NCI-H1694 treated with DMSO at 0.1 percent for 48 hours (cell line): ENCODE data around the gene MGAT4A.
"Not testable (repeated sequence)": the region's sequence is repeated elsewhere in the genome, so short reads cannot be mapped to it uniquely, and the experiment has no call there.

Source experiments
- DNase-seq: peaks from one replicate; lab custom pipeline; 2025; lab: John Stamatoyannopoulos, UW

Gene MGAT4A

GRCh38 chr2:98607104-98607503 lies 123.8 kb downstream of the MGAT4A start:
- no peak for DNase-seq

GRCh38 chr2:98606431-98606830 lies 124.5 kb downstream of the MGAT4A start:
- no peak for DNase-seq

GRCh38 chr2:98605076-98605475 lies 125.9 kb downstream of the MGAT4A start:
- no peak for DNase-seq

GRCh38 chr2:98604547-98604946 lies 126.4 kb downstream of the MGAT4A start:
- no peak for DNase-seq

- peak; percentile 55 for DNase-seq
These were observed 129.3 kb downstream of the MGAT4A start for GRCh38 chr2:98601532-98602132.

- DNase-seq: no peak
These were observed 132.0 kb downstream of the MGAT4A start for GRCh38 chr2:98598781-98599428.

GRCh38 chr2:98594665-98595064 lies 136.3 kb downstream of the MGAT4A start:
- not testable (repeated sequence) for DNase-seq

- no peak for DNase-seq
These were observed 138.4 kb downstream of the MGAT4A start for GRCh38 chr2:98592565-98592964.

- DNase-seq: no peak
These were observed 141.4 kb downstream of the MGAT4A start for GRCh38 chr2:98589489-98589888.

- no peak for DNase-seq
These were observed 142.0 kb downstream of the MGAT4A start for GRCh38 chr2:98588880-98589431.

GRCh38 chr2:98586551-98587140 lies 144.3 kb downstream of the MGAT4A start:
- DNase-seq: no peak

- no peak for DNase-seq
These were observed 145.5 kb downstream of the MGAT4A start for GRCh38 chr2:98585386-98585785.

GRCh38 chr2:98583816-98584618 lies 146.9 kb downstream of the MGAT4A start:
- DNase-seq: no peak

- no peak for DNase-seq
These were observed 147.7 kb downstream of the MGAT4A start for GRCh38 chr2:98583276-98583675.

- DNase-seq: no peak
These were observed 148.4 kb downstream of the MGAT4A start for GRCh38 chr2:98582523-98582922.

- DNase-seq: no peak
These were observed 150.2 kb downstream of the MGAT4A start for GRCh38 chr2:98580656-98581284.

GRCh38 chr2:98579926-98580325 lies 151.0 kb downstream of the MGAT4A start:
- DNase-seq: no peak

- DNase-seq: no peak
These were observed 152.7 kb downstream of the MGAT4A start for GRCh38 chr2:98578231-98578630.

- no peak for DNase-seq
These were observed 153.6 kb downstream of the MGAT4A start for GRCh38 chr2:98577313-98577712.

- DNase-seq: no peak
These were observed 154.1 kb downstream of the MGAT4A start for GRCh38 chr2:98576666-98577312.

- no peak for DNase-seq
These were observed 157.5 kb downstream of the MGAT4A start for GRCh38 chr2:98573426-98573825.
